Gastrocnemius medialis (tissue), 4 donors: ENCODE measurements around the gene CELF1. TPM values are rescaled to one million over a fixed set of nuclear protein-coding genes. Genes with fewer than 3 reads are reported as not detected.

Source experiments
- ATAC-seq, 2 donors: fragments of 150-250 bp; one replicate each; pipeline ENCODE4 v1.9.1; 2016
- DNase-seq, 2 donors: peaks; one replicate each; pipeline ENCODE4 v3.0.0-alpha.2; 2019
- H3K27ac ChIP-seq, 4 donors: fragments of 200-600 bp; sonication (generic); 1 replicate in 1 of 4; 2 replicates in 3 of 4; pipeline ENCODE4 v1.5.1; 2016 to 2018; ENCODE audit warnings: mild to moderate bottlenecking in 2 of 4, moderate library complexity in 1 of 4
- H3K27me3 ChIP-seq, 3 donors: fragments of 200-600 bp; sonication (generic) in 2 of 3; 1 replicate in 1 of 3; 2 replicates in 2 of 3; pipeline versions ENCODE4 v1.5.1 to v1.6.0; 2016 to 2019; ENCODE audit warnings: mild to moderate bottlenecking in 1 of 3, moderate library complexity in 1 of 3
- H3K36me3 ChIP-seq, 2 donors: fragments of 200-600 bp; sonication (generic) in 1 of 2; one replicate each; pipeline ENCODE4 v1.5.1; 2017 to 2018
- H3K4me1 ChIP-seq, 2 donors: fragments of 200-600 bp; sonication (generic) in 1 of 2; one replicate each; pipeline ENCODE4 v1.5.1; 2016 to 2017; ENCODE audit warnings: mild to moderate bottlenecking in 2 of 2
- H3K4me3 ChIP-seq, 4 donors: fragments of 200-600 bp; sonication (generic) in 3 of 4; 1 replicate in 1 of 4; 2 replicates in 3 of 4; pipeline ENCODE4 v1.5.1; 2016 to 2019; ENCODE audit warnings: mild to moderate bottlenecking in 2 of 4
- H3K9me3 ChIP-seq, 3 donors: fragments of 200-600 bp; sonication (generic) in 2 of 3; 1 replicate in 1 of 3; 2 replicates in 2 of 3; pipeline ENCODE4 v1.5.1; 2016 to 2019
- POLR2A ChIP-seq, 2 donors: fragments of 450-650 bp; IDR thresholded peaks; one replicate each; pipeline ENCODE4 v1.6.1; 2017; ENCODE audit warnings: antibody characterized with exemption in 2 of 2, mild to moderate bottlenecking in 2 of 2, moderate library complexity in 2 of 2
- in situ Hi-C, 4 donors: fragments of 200-750 bp; cut with MboI; loops; one replicate each; pipeline versions ENCODE4 v1.15.0 to v1.8.0; 2017; ENCODE audit warnings: low sequenced_read_pairs in 4 of 4
- intact Hi-C: fragments of 100-400 bp; cut with DNase I; formaldehyde crosslinking; loops from one replicate; pipeline ENCODE4 v1.15.1; 2023; ENCODE audit warnings: low total_unique reads
- total RNA-seq, 4 donors: library from RNA; depleted of rRNA; stranded (reverse); fragments of >200 nt; gene quantifications; one replicate each; pipeline versions ENCODE4 v1.1.0 to v1.2.3, GENCODE V29; 2016
- TF ChIP-seq, protein P1 (sequence below), 5 experiments: fragments of 450-650 bp in 3 of 5; fragments of 200-600 bp in 2 of 5; sonication (generic) in 2 of 5; IDR thresholded peaks in 4 of 5; conservative IDR thresholded peaks in 1 of 5; 1 replicate in 4 of 5; 2 replicates in 1 of 5; pipeline ENCODE4 v1.5.1; 2016 to 2019; ENCODE audit warnings: antibody characterized with exemption in 5 of 5, mild to moderate bottlenecking in 3 of 5, moderate library complexity in 3 of 5

The CELF1 gene
- total RNA-seq, 4 donors from 2014 or later = 106 to 185 (median 136) TPM

DNA sequence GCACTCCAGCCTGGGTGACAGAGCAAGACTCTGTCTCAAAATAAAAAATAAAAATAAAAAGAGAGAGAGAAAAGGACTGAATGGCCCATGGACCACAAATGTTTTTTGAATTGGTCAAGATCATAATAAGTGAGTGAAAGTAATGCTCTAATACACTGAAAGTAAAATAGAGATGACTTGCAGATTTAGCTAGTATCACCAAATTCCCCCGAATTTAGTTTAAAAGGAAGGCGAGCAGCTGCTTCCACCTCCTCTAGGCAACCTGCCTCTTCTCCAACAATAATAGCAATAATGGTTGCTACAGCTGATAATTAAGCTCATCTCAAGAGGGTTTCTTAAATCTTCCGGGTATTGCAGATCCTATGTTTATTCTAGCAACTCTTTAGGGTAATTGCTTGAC lies 36.8 kb downstream of the CELF1 start:
- no peaks in the 10 kb centered on the region for H3K27me3 ChIP-seq
- in situ Hi-C loops (no loop called here), intact Hi-C loops (no loop called here)
- TF ChIP-seq, protein P1, sequence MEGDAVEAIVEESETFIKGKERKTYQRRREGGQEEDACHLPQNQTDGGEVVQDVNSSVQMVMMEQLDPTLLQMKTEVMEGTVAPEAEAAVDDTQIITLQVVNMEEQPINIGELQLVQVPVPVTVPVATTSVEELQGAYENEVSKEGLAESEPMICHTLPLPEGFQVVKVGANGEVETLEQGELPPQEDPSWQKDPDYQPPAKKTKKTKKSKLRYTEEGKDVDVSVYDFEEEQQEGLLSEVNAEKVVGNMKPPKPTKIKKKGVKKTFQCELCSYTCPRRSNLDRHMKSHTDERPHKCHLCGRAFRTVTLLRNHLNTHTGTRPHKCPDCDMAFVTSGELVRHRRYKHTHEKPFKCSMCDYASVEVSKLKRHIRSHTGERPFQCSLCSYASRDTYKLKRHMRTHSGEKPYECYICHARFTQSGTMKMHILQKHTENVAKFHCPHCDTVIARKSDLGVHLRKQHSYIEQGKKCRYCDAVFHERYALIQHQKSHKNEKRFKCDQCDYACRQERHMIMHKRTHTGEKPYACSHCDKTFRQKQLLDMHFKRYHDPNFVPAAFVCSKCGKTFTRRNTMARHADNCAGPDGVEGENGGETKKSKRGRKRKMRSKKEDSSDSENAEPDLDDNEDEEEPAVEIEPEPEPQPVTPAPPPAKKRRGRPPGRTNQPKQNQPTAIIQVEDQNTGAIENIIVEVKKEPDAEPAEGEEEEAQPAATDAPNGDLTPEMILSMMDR (IDR thresholded peaks at IDR 0.05 in 4 of 5, conservative IDR thresholded peaks at IDR 0.05 in 1 of 5) = no peak
- no peak for TF ChIP-seq POLR2A (IDR thresholded peaks at IDR 0.05)
- no peaks in the 10 kb centered on the region for H3K36me3 ChIP-seq
- no peak overlapping the region for H3K4me3 ChIP-seq
- DNase-seq = no peak
- peaks cover 83 to 99% of the 10 kb centered on the region in 2 donors for H3K4me1 ChIP-seq
- ATAC-seq = no peak
- H3K27ac ChIP-seq = peak overlapping the region; percentile 87 to 94 (median 91)
- H3K9me3 ChIP-seq = no peaks in the 10 kb centered on the region

DNA sequence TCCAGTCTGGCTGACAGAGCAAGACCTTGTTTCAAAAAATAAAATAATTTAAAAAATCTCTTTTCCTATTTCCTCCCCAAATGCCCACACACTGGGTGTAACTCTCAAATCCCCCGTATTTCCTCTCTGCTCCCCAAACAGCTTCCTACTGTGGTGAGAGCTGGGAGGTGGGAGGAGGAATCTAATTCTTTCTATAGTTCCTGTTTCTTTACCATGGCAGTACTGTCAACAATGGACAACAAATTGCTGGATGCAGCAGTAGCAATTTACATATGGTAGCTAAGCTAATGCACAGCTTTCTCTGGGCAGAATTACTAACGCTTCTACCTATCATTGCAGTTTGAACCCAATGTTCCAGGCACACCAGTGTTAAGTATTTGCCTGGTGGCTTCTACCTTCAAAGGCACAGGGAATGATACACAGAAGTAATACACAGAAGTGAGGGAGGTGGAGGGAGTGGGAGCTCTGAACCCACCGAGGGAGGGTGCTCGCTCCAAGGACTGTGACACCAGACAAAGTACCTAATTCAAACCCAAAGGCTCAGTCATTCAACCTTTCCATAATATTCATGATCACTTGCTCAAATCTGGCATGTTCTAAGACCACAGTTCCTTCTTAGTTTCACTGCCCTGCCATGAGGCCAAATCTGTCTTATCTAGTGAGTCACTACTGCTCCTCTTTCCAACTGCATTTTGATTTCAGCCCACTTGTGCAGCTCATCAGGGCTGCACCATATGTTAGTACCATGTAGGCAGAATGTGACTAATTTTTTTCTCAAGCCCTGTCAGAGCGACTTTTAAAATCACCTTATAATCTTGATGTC lies 37.9 kb downstream of the CELF1 start:
- intact Hi-C loops (no loop called here), in situ Hi-C loops (no loop called here)
- ATAC-seq = peak; percentile 75 to 82
- no peak for TF ChIP-seq POLR2A (IDR thresholded peaks at IDR 0.05)
- TF ChIP-seq, protein P1 (IDR thresholded peaks at IDR 0.05 in 4 of 5, conservative IDR thresholded peaks at IDR 0.05 in 1 of 5) = no peak
- H3K4me1 ChIP-seq = peaks cover 75 to 99% of the 10 kb centered on the region in 2 donors
- H3K9me3 ChIP-seq = no peaks in the 10 kb centered on the region
- H3K36me3 ChIP-seq = no peaks in the 10 kb centered on the region
- no peak for DNase-seq
- H3K27me3 ChIP-seq = no peaks in the 10 kb centered on the region
- peak overlapping the region; percentile 87 to 94 (median 91) for H3K27ac ChIP-seq
- no peak overlapping the region for H3K4me3 ChIP-seq

DNA sequence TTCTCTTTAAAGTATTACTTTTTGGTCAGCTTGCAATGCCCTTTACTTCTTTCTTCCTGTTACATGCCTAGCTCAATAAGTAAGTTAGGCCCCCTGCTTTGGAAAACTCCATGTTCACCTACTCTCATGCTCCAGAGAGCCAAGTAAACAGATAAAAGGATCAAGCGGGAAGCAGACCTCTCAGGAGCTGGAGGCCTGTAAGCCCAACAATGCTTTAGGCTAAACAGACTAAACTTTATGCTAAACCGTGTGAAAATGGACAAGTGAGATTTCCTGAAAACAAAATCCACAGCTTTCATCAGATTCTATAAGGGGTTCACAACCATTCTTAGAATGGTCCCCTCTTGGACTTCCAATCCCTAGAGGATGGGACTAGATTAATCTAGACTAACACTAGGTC lies 40.2 kb downstream of the CELF1 start:
- DNase-seq = no peak
- peaks cover 75 to 99% of the 10 kb centered on the region in 2 donors for H3K4me1 ChIP-seq

DNA sequence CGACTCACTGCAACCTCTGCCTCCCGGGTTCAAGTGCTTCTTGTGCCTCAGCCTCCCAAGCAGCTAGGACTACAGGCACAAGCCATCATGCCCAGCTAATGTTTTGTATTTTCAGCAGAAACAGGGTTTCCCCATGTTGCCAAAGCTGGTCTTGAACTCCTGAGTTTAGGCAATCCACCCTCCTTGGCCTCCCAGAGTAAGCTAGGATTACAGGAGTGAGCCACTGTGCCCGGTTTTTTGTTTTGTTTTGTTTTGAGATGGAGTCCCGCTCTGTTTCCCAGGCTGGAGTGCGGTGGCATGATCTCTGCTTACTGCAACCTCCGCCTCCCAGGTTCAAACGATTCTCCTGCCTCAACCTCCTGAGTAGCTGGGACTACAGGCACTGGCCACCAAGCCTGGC lies 41.0 kb downstream of the CELF1 start:
- H3K27me3 ChIP-seq = no peaks in the 10 kb centered on the region
- in situ Hi-C loops = no loop called here
- DNase-seq = no peak
- peaks cover 75 to 99% of the 10 kb centered on the region in 2 donors for H3K4me1 ChIP-seq
- H3K36me3 ChIP-seq = no peaks in the 10 kb centered on the region
- TF ChIP-seq, protein P1 (IDR thresholded peaks at IDR 0.05 in 4 of 5, conservative IDR thresholded peaks at IDR 0.05 in 1 of 5) = no peak
- peak overlapping the region; percentile 72 to 94 (median 88) for H3K27ac ChIP-seq
- H3K9me3 ChIP-seq = no peaks in the 10 kb centered on the region
- H3K4me3 ChIP-seq = no peak overlapping the region
- intact Hi-C loops = no loop called here
- ATAC-seq = no peak

More for the DNA sequence above, 40.2 kb downstream of the CELF1 start:
- in situ Hi-C loops = no loop called here
- intact Hi-C loops = no loop called here
- ATAC-seq = no peak
- no peak for TF ChIP-seq POLR2A (IDR thresholded peaks at IDR 0.05)
- TF ChIP-seq, protein P1 (IDR thresholded peaks at IDR 0.05 in 4 of 5, conservative IDR thresholded peaks at IDR 0.05 in 1 of 5) = no peak
- no peaks in the 10 kb centered on the region for H3K36me3 ChIP-seq
- H3K4me3 ChIP-seq = no peak overlapping the region
- H3K9me3 ChIP-seq = no peaks in the 10 kb centered on the region
- peak overlapping the region; percentile 72 to 94 (median 88) for H3K27ac ChIP-seq
- H3K27me3 ChIP-seq = no peaks in the 10 kb centered on the region
